WTC11 (cell line): ENCODE measurements around the gene RBFOX2. TPM values are rescaled to one million over a fixed set of nuclear protein-coding genes. Genes with fewer than 3 reads are reported as not detected.
"Not testable (repeated sequence)": the region's sequence is repeated elsewhere in the genome, so short reads cannot be mapped to it uniquely, and the experiment has no call there.

Experiments
- ATAC-seq: fragments of 200-7000 bp; cut with Tn5 transposase; 2 replicates; pipeline ENCODE4 v1.10.0; 2021; ENCODE audit warnings: mild to moderate bottlenecking, moderate library complexity
- CTCF ChIA-PET: fragments of 300-600 bp; sonication (Branson Sonifier 250); formaldehyde crosslinking; loops from one replicate; lab custom pipeline; 2021; ENCODE audit warnings: antibody characterized with exemption; lab: Charles Lee
- POLR2A ChIA-PET: fragments of 350-600 bp; sonication (Branson Sonifier 250); formaldehyde crosslinking; loops from one replicate; lab custom pipeline; 2021; ENCODE audit warnings: antibody characterized with exemption; lab: Charles Lee
- DNase-seq: peaks from one replicate; pipeline ENCODE4 v3.0.0; 2021; ENCODE audit warnings: low spot score
- H3K27ac Mint-ChIP-seq: 2 replicates; pipeline ENCODE4 v1.8.0; 2021; ENCODE audit warnings: mixed read lengths
- H3K27me3 Mint-ChIP-seq: 2 replicates; pipeline ENCODE4 v1.8.0; 2021; ENCODE audit warnings: low read depth, mild to moderate bottlenecking, moderate library complexity, mixed read lengths
- H3K36me3 Mint-ChIP-seq: 2 replicates; pipeline ENCODE4 v1.8.0; 2021; ENCODE audit warnings: mixed read lengths
- H3K4me1 Mint-ChIP-seq: 2 replicates; pipeline ENCODE4 v1.8.0; 2022; ENCODE audit warnings: mixed read lengths
- H3K4me3 Mint-ChIP-seq: 2 replicates; pipeline ENCODE4 v1.8.0; 2021; ENCODE audit warnings: mild to moderate bottlenecking, moderate library complexity, mixed read lengths
- H3K9me3 Mint-ChIP-seq: 2 replicates; pipeline ENCODE4 v1.8.0; 2021; ENCODE audit warnings: mixed read lengths
- ATF1 ChIP-seq: sonication (generic); formaldehyde crosslinking; IDR thresholded peaks from 2 replicates; pipeline ENCODE4 v1.8.1; 2023; ENCODE audit warnings: mild to moderate bottlenecking, moderate library complexity, missing genetic modification reagents
- ATF6 ChIP-seq: sonication (generic); formaldehyde crosslinking; IDR thresholded peaks from 2 replicates; pipeline ENCODE4 v1.8.1; 2023; ENCODE audit warnings: mild to moderate bottlenecking, missing genetic modification reagents
- ESRRA ChIP-seq: sonication (generic); formaldehyde crosslinking; IDR thresholded peaks from 2 replicates; pipeline ENCODE4 v1.8.1; 2022; ENCODE audit warnings: mild to moderate bottlenecking, missing genetic modification reagents, borderline replicate concordance
- FOXK1 ChIP-seq: sonication (generic); formaldehyde crosslinking; IDR thresholded peaks from 2 replicates; pipeline ENCODE4 v1.8.0; 2022; ENCODE audit warnings: mild to moderate bottlenecking, moderate library complexity, missing genetic modification reagents
- FOXP1 ChIP-seq: sonication (generic); formaldehyde crosslinking; IDR thresholded peaks from 2 replicates; pipeline ENCODE4 v1.8.0; 2022; ENCODE audit warnings: missing genetic modification reagents, mild to moderate bottlenecking, moderate library complexity, borderline replicate concordance
- MLX ChIP-seq: sonication (generic); formaldehyde crosslinking; IDR thresholded peaks from 2 replicates; pipeline ENCODE4 v1.8.1; 2023; ENCODE audit warnings: mild to moderate bottlenecking, missing genetic modification reagents, moderate library complexity
- NFATC4 ChIP-seq: fragments of 250-450 bp; sonication (Bioruptor Pico); IDR thresholded peaks from 2 replicates; pipeline ENCODE4 v1.9.0; 2021; ENCODE audit warnings: mild to moderate bottlenecking
- RELA ChIP-seq: sonication (generic); formaldehyde crosslinking; IDR thresholded peaks from 2 replicates; pipeline ENCODE4 v1.8.1; 2022; ENCODE audit warnings: missing genetic modification reagents, mild to moderate bottlenecking, borderline replicate concordance
- SOX15 ChIP-seq: fragments of 250-450 bp; sonication (Bioruptor Pico); IDR thresholded peaks from 2 replicates; pipeline ENCODE4 v1.9.0; 2021; ENCODE audit warnings: mild to moderate bottlenecking
- TP53 ChIP-seq: sonication (generic); formaldehyde crosslinking; IDR thresholded peaks from 2 replicates; pipeline ENCODE4 v1.8.1; 2023; ENCODE audit warnings: mild to moderate bottlenecking, missing genetic modification reagents
- ZNF219 ChIP-seq: sonication (generic); formaldehyde crosslinking; IDR thresholded peaks from 2 replicates; pipeline ENCODE4 v1.8.0; 2023; ENCODE audit warnings: missing genetic modification reagents, mild to moderate bottlenecking, borderline replicate concordance
- ZNF232 ChIP-seq: sonication (generic); formaldehyde crosslinking; IDR thresholded peaks from 2 replicates; pipeline ENCODE4 v1.8.0; 2022; ENCODE audit warnings: mild to moderate bottlenecking, missing genetic modification reagents
- ZNF317 ChIP-seq: sonication (generic); formaldehyde crosslinking; IDR thresholded peaks from 2 replicates; pipeline ENCODE4 v1.8.1; 2023; ENCODE audit warnings: low read depth, mild to moderate bottlenecking, moderate library complexity, missing genetic modification reagents, borderline replicate concordance
- ZNF396 ChIP-seq: fragments of 250-450 bp; sonication (Bioruptor Pico); IDR thresholded peaks from 2 replicates; pipeline ENCODE4 v1.8.0; 2021; ENCODE audit warnings: mild to moderate bottlenecking, moderate library complexity, borderline replicate concordance
- total RNA-seq: library from RNA; stranded (reverse); gene quantifications from 3 replicates; pipeline ENCODE4 v1.2.3, GENCODE V29; 2021
- TF ChIP-seq, protein P1 (sequence below): fragments of 250-450 bp; sonication (Bioruptor Pico); IDR thresholded peaks from 2 replicates; pipeline ENCODE4 v1.8.0; 2021; ENCODE audit warnings: mild to moderate bottlenecking
- TF ChIP-seq, protein P2 (sequence below): sonication (generic); formaldehyde crosslinking; IDR thresholded peaks from 2 replicates; pipeline ENCODE4 v1.8.1; 2022; ENCODE audit warnings: low read depth, mild to moderate bottlenecking, moderate library complexity, missing genetic modification reagents, borderline replicate concordance
- TF ChIP-seq, protein P3 (sequence below): sonication (generic); formaldehyde crosslinking; IDR thresholded peaks from 2 replicates; pipeline ENCODE4 v1.8.0; 2022; ENCODE audit warnings: missing genetic modification reagents
- TF ChIP-seq, protein P4 (sequence below): sonication (generic); formaldehyde crosslinking; IDR thresholded peaks from 2 replicates; pipeline ENCODE4 v1.8.0; 2022; ENCODE audit warnings: mild to moderate bottlenecking, missing genetic modification reagents
- TF ChIP-seq, protein P5 (sequence below): sonication (generic); formaldehyde crosslinking; IDR thresholded peaks from 2 replicates; pipeline ENCODE4 v1.8.1; 2022; ENCODE audit warnings: low read depth, missing genetic modification reagents, borderline replicate concordance

RBFOX2 gene
- total RNA-seq, 1 experiment from 2014 or later, result 107 TPM

- Mint-ChIP-seq H3K27ac (no peak overlapping the region), H3K4me1 (peaks cover 8% of the 10 kb centered on the region), H3K27me3 (no peaks in the 10 kb centered on the region), H3K4me3 (no peak overlapping the region), H3K36me3 (no peaks in the 10 kb centered on the region), H3K9me3 (0 out of 2 replicates have a peak, but pooled peaks cover 4% of the 10 kb centered on the region)
- ATAC-seq, result no peak
- TF ChIP-seq ZNF317 (CRISPR knock-in tag) (no peak), RELA (CRISPR knock-in tag) (no peak), FOXK1 (CRISPR knock-in tag) (no peak), ESRRA (CRISPR knock-in tag) (no peak), ATF6 (CRISPR knock-in tag) (no peak), NFATC4 (CRISPR knock-in tag) (no peak), ZNF219 (no peak), FOXP1 (CRISPR knock-in tag) (no peak), ZNF232 (CRISPR knock-in tag) (no peak), SOX15 (CRISPR knock-in tag) (no peak), ATF1 (CRISPR knock-in tag) (no peak), MLX (CRISPR knock-in tag) (no peak), TP53 (CRISPR knock-in tag) (no peak), ZNF396 (no peak)
- TF ChIP-seq, protein P1, sequence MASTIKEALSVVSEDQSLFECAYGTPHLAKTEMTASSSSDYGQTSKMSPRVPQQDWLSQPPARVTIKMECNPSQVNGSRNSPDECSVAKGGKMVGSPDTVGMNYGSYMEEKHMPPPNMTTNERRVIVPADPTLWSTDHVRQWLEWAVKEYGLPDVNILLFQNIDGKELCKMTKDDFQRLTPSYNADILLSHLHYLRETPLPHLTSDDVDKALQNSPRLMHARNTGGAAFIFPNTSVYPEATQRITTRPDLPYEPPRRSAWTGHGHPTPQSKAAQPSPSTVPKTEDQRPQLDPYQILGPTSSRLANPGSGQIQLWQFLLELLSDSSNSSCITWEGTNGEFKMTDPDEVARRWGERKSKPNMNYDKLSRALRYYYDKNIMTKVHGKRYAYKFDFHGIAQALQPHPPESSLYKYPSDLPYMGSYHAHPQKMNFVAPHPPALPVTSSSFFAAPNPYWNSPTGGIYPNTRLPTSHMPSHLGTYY (CRISPR knock-in tag), result no peak
- TF ChIP-seq, protein P2, sequence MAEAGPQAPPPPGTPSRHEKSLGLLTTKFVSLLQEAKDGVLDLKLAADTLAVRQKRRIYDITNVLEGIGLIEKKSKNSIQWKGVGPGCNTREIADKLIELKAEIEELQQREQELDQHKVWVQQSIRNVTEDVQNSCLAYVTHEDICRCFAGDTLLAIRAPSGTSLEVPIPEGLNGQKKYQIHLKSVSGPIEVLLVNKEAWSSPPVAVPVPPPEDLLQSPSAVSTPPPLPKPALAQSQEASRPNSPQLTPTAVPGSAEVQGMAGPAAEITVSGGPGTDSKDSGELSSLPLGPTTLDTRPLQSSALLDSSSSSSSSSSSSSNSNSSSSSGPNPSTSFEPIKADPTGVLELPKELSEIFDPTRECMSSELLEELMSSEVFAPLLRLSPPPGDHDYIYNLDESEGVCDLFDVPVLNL (CRISPR knock-in tag), result no peak
- TF ChIP-seq, protein P3, sequence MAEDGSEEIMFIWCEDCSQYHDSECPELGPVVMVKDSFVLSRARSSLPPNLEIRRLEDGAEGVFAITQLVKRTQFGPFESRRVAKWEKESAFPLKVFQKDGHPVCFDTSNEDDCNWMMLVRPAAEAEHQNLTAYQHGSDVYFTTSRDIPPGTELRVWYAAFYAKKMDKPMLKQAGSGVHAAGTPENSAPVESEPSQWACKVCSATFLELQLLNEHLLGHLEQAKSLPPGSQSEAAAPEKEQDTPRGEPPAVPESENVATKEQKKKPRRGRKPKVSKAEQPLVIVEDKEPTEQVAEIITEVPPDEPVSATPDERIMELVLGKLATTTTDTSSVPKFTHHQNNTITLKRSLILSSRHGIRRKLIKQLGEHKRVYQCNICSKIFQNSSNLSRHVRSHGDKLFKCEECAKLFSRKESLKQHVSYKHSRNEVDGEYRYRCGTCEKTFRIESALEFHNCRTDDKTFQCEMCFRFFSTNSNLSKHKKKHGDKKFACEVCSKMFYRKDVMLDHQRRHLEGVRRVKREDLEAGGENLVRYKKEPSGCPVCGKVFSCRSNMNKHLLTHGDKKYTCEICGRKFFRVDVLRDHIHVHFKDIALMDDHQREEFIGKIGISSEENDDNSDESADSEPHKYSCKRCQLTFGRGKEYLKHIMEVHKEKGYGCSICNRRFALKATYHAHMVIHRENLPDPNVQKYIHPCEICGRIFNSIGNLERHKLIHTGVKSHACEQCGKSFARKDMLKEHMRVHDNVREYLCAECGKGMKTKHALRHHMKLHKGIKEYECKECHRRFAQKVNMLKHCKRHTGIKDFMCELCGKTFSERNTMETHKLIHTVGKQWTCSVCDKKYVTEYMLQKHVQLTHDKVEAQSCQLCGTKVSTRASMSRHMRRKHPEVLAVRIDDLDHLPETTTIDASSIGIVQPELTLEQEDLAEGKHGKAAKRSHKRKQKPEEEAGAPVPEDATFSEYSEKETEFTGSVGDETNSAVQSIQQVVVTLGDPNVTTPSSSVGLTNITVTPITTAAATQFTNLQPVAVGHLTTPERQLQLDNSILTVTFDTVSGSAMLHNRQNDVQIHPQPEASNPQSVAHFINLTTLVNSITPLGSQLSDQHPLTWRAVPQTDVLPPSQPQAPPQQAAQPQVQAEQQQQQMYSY (CRISPR knock-in tag), result no peak
- TF ChIP-seq, protein P4, sequence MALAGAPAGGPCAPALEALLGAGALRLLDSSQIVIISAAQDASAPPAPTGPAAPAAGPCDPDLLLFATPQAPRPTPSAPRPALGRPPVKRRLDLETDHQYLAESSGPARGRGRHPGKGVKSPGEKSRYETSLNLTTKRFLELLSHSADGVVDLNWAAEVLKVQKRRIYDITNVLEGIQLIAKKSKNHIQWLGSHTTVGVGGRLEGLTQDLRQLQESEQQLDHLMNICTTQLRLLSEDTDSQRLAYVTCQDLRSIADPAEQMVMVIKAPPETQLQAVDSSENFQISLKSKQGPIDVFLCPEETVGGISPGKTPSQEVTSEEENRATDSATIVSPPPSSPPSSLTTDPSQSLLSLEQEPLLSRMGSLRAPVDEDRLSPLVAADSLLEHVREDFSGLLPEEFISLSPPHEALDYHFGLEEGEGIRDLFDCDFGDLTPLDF (CRISPR knock-in tag), result no peak
- TF ChIP-seq, protein P5, sequence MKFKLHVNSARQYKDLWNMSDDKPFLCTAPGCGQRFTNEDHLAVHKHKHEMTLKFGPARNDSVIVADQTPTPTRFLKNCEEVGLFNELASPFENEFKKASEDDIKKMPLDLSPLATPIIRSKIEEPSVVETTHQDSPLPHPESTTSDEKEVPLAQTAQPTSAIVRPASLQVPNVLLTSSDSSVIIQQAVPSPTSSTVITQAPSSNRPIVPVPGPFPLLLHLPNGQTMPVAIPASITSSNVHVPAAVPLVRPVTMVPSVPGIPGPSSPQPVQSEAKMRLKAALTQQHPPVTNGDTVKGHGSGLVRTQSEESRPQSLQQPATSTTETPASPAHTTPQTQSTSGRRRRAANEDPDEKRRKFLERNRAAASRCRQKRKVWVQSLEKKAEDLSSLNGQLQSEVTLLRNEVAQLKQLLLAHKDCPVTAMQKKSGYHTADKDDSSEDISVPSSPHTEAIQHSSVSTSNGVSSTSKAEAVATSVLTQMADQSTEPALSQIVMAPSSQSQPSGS (CRISPR knock-in tag), result no peak
- ChIA-PET POLR2A (no interaction called here), CTCF (interaction anchor here (2.2 kb wide), 1 partner anchor 17 kb away, joined by 14 read pairs; no protein-coding TSS in a partner anchor)
- no peak for DNase-seq
Measured at GRCh38 chr22:36048911-36049677, 20.5 kb upstream of the RBFOX2 start.

GRCh38 chr22:36044517-36044916, 15.9 kb upstream of the RBFOX2 start:
- not testable (repeated sequence) for H3K27ac Mint-ChIP-seq

More at GRCh38 chr22:36044517-36044916, 15.9 kb upstream of the RBFOX2 start:
- H3K27me3 Mint-ChIP-seq, H3K4me3 Mint-ChIP-seq, H3K4me1 Mint-ChIP-seq, H3K9me3 Mint-ChIP-seq, H3K36me3 Mint-ChIP-seq, POLR2A ChIA-PET, ATAC-seq, DNase-seq: not testable (repeated sequence)
- CTCF ChIA-PET, result interaction anchor here (0.6 kb wide), 1 partner anchor 22 kb away, joined by 4 read pairs; no protein-coding TSS in a partner anchor
